Mesenteric fat pad (tissue), 1 donor: Measurements from ENCODE around the gene TRIM8. TPM values are rescaled to one million over a fixed set of nuclear protein-coding genes. Genes with fewer than 3 reads are reported as not detected.

Experiments
- DNase-seq: peaks from one replicate; pipeline ENCODE4 v3.0.0-alpha.2; 2020; ENCODE audit warnings: low spot score
- total RNA-seq: library from RNA; stranded (reverse); fragmentation: NEBNext Ultra II Directional; extraction: Animal tissue kit (Norgen Biotek cat#: 25700); gene quantifications from one replicate; pipeline ENCODE4 v1.2.1, GENCODE V29; 2021
- donor health status: DM: yes; HTN: yes; CAD: no.

TRIM8 gene
- total RNA-seq, 1 donor from 2014 or later: 146 TPM

GRCh38 chr10:102668326-102669107, 24.2 kb downstream of the TRIM8 start:
- no peak for DNase-seq

GRCh38 chr10:102669206-102670064, 25.2 kb downstream of the TRIM8 start:
- no peak for DNase-seq

GRCh38 chr10:102670065-102670670, 25.9 kb downstream of the TRIM8 start:
- DNase-seq: no peak

GRCh38 chr10:102670871-102671434, 26.7 kb downstream of the TRIM8 start:
- no peak for DNase-seq

- no peak for DNase-seq
Measured at GRCh38 chr10:102673236-102673818, 29.0 kb downstream of the TRIM8 start.

- peak; percentile 88 for DNase-seq
Measured at GRCh38 chr10:102673819-102674511, 29.7 kb downstream of the TRIM8 start.

- DNase-seq: no peak
Measured at GRCh38 chr10:102674566-102674965, 30.3 kb downstream of the TRIM8 start.

- peak; percentile 64 for DNase-seq
Measured at GRCh38 chr10:102675011-102675665, 30.9 kb downstream of the TRIM8 start.

- DNase-seq: peak; percentile 67
Measured at GRCh38 chr10:102675666-102676533, 31.6 kb downstream of the TRIM8 start.

- DNase-seq: peak; percentile 39
Measured at GRCh38 chr10:102676534-102677315, 32.4 kb downstream of the TRIM8 start.

GRCh38 chr10:102677331-102678067, 33.2 kb downstream of the TRIM8 start:
- DNase-seq: peak; percentile 39

GRCh38 chr10:102678068-102678400, 33.8 kb downstream of the TRIM8 start:
- no peak for DNase-seq

GRCh38 chr10:102678842-102679289, 34.6 kb downstream of the TRIM8 start:
- no peak for DNase-seq

GRCh38 chr10:102679596-102679995, 35.3 kb downstream of the TRIM8 start:
- no peak for DNase-seq

- DNase-seq: no peak
Measured at GRCh38 chr10:102681696-102682095, 37.4 kb downstream of the TRIM8 start.

- DNase-seq: no peak
Measured at GRCh38 chr10:102682416-102682815, 38.1 kb downstream of the TRIM8 start.

- no peak for DNase-seq
Measured at GRCh38 chr10:102682981-102683380, 38.7 kb downstream of the TRIM8 start.

- no peak for DNase-seq
Measured at GRCh38 chr10:102683736-102684135, 39.5 kb downstream of the TRIM8 start.
